ENCODE data around the gene KLK1. TPM values are rescaled to one million over a fixed set of nuclear protein-coding genes. Genes with fewer than 3 reads are reported as not detected.

Gene KLK1
- total and polyA plus RNA-seq, 4 donors, result 0.25 to 0.92 (median 0.83) TPM; not detected in 1

GRCh38 chr19:50829801-50830200 lies 6.2 kb upstream of the KLK1 start:
- Histone ChIP-seq H3K36me3 (ENCODE audit: control insufficient read depth in 4 of 4, insufficient read depth in 4 of 4, low read length in 4 of 4) (no peaks in the 10 kb centered on the region), H3K4me1 (ENCODE audit: control insufficient read depth in 5 of 5, insufficient read depth in 5 of 5, low read length in 5 of 5) (no peaks in the 10 kb centered on the region), H3K27ac (ENCODE audit: low read depth in 1 of 2, low read length in 1 of 2) (no peak overlapping the region), H3K9ac (ENCODE audit: insufficient read depth in 1 of 2, low read length in 2 of 2) (no peak overlapping the region), H3K27me3 (ENCODE audit: control insufficient read depth in 3 of 3, insufficient read depth in 3 of 3, low read length in 2 of 3) (peaks cover 4 to 9% (median 6%) of the 10 kb centered on the region in 3 donors), H3K9me3 (ENCODE audit: control insufficient read depth in 4 of 4, insufficient read depth in 3 of 4, low read length in 3 of 4) (peaks cover 0 to 8% (median 0%) of the 10 kb centered on the region in 4 donors), H3K4me3 (no peak overlapping the region)
- DNase-seq (no peak), ATAC-seq (ENCODE audit: insufficient read depth, low FRiP score) (no peak)
- TF ChIP-seq CTCF (IDR thresholded peaks at IDR 0.05; ENCODE audit: control extremely low read depth, extremely low read depth), result no peak
- 67 to 81% methylated on average over 5 of the region's 5 CpGs for WGBS, 2 donors

GRCh38 chr19:50827476-50827875 lies 3.9 kb upstream of the KLK1 start:
- no peak overlapping the region for H3K9ac ChIP-seq (ENCODE audit: insufficient read depth in 1 of 2, low read length in 2 of 2)
- no peak overlapping the region for H3K4me3 ChIP-seq
- no peaks in the 10 kb centered on the region for H3K4me1 ChIP-seq (ENCODE audit: control insufficient read depth in 5 of 5, insufficient read depth in 5 of 5, low read length in 5 of 5)
- TF ChIP-seq CTCF (IDR thresholded peaks at IDR 0.05; ENCODE audit: control extremely low read depth, extremely low read depth), result no peak
- H3K36me3 ChIP-seq (ENCODE audit: control insufficient read depth in 4 of 4, insufficient read depth in 4 of 4, low read length in 4 of 4), result no peaks in the 10 kb centered on the region
- DNase-seq, result no peak
- 80 to 84% methylated on average over 14 of the region's 14 CpGs for WGBS, 2 donors
- H3K27ac ChIP-seq (ENCODE audit: low read depth in 1 of 2, low read length in 1 of 2), result no peak overlapping the region
- H3K27me3 ChIP-seq (ENCODE audit: control insufficient read depth in 3 of 3, insufficient read depth in 3 of 3, low read length in 2 of 3), result peaks cover 5 to 14% (median 8%) of the 10 kb centered on the region in 3 donors
- H3K9me3 ChIP-seq (ENCODE audit: control insufficient read depth in 4 of 4, insufficient read depth in 3 of 4, low read length in 3 of 4), result peaks cover 0 to 7% (median 0%) of the 10 kb centered on the region in 4 donors
- no peak for ATAC-seq (ENCODE audit: insufficient read depth, low FRiP score)

GRCh38 chr19:50826492-50827240 lies 3.1 kb upstream of the KLK1 start:
- no peak overlapping the region for H3K27ac ChIP-seq (ENCODE audit: low read depth in 1 of 2, low read length in 1 of 2)
- no peak overlapping the region for H3K4me3 ChIP-seq
- TF ChIP-seq CTCF (IDR thresholded peaks at IDR 0.05; ENCODE audit: control extremely low read depth, extremely low read depth), result no peak
- peaks cover 0 to 6% (median 0%) of the 10 kb centered on the region in 4 donors for H3K9me3 ChIP-seq (ENCODE audit: control insufficient read depth in 4 of 4, insufficient read depth in 3 of 4, low read length in 3 of 4)
- peaks cover 7 to 21% (median 8%) of the 10 kb centered on the region in 3 donors for H3K27me3 ChIP-seq (ENCODE audit: control insufficient read depth in 3 of 3, insufficient read depth in 3 of 3, low read length in 2 of 3)
- H3K4me1 ChIP-seq (ENCODE audit: control insufficient read depth in 5 of 5, insufficient read depth in 5 of 5, low read length in 5 of 5), result no peaks in the 10 kb centered on the region
- DNase-seq (no peak), ATAC-seq (ENCODE audit: insufficient read depth, low FRiP score) (no peak)
- H3K36me3 ChIP-seq (ENCODE audit: control insufficient read depth in 4 of 4, insufficient read depth in 4 of 4, low read length in 4 of 4), result no peaks in the 10 kb centered on the region
- H3K9ac ChIP-seq (ENCODE audit: insufficient read depth in 1 of 2, low read length in 2 of 2), result no peak overlapping the region
- WGBS, 2 donors, result 75 to 84% methylated on average over 43 of the region's 43 CpGs

Measured in lung (tissue), 12 donors.